IMR-90 (cell line): ENCODE data around the gene AVPR2. TPM values are rescaled to one million over a fixed set of nuclear protein-coding genes. Genes with fewer than 3 reads are reported as not detected.

ENCODE experiments used
- ATAC-seq: fragments of 200-7000 bp; cut with Tn5 transposase; 2 replicates; pipeline ENCODE4 v1.9.1; 2020; ENCODE audit warnings: low read depth, mild to moderate bottlenecking, moderate library complexity
- BruUV-seq: library from RNA; stranded (reverse); fragments of 400-500 nt; replicated peaks from 2 replicates; lab custom pipeline; 2021; lab: Mats Ljungman, UMichigan
- CTCF ChIA-PET: fragments of 300-600 bp; formaldehyde crosslinking; extraction: SDS; loops from one replicate; lab custom pipeline; 2021; ENCODE audit warnings: antibody characterized with exemption; lab: Yijun Ruan, JAX
- POLR2A ChIA-PET: fragments of 300-600 bp; sonication (Branson Sonifier 250); formaldehyde crosslinking; loops from one replicate; lab custom pipeline; 2022; ENCODE audit warnings: antibody characterized with exemption; ENCODE audit not compliant: unreplicated experiment; lab: Charles Lee
- DNase-seq: peaks from one replicate; pipeline ENCODE4 v3.0.0; 2013
- H2AFZ ChIP-seq: replicated peaks from 2 replicates; pipeline ENCODE3; 2013; ENCODE audit warnings: low read length, mild to moderate bottlenecking; ENCODE audit not compliant: poor library complexity
- H2AK5ac ChIP-seq: 2 replicates; pipeline ENCODE4 v1.6.1; 2013; ENCODE audit warnings: low read depth, low read length, inconsistent platforms
- H2AK9ac ChIP-seq: replicated peaks from 2 replicates; pipeline ENCODE3; 2013; ENCODE audit warnings: mild to moderate bottlenecking, low read depth, low read length, moderate library complexity; ENCODE audit not compliant: poor library complexity
- H2BK120ac ChIP-seq: 2 replicates; pipeline ENCODE4 v1.6.1; 2013; ENCODE audit warnings: low read depth, low read length, inconsistent platforms
- H2BK15ac ChIP-seq: 3 replicates; pipeline ENCODE4 v1.6.1; 2013; ENCODE audit warnings: low read depth, low read length, inconsistent platforms
- H2BK20ac ChIP-seq: 2 replicates; pipeline ENCODE4 v1.6.1; 2013; ENCODE audit warnings: low read depth, mild to moderate bottlenecking, inconsistent platforms, low read length, moderate library complexity
- H2BK5ac ChIP-seq: 2 replicates; pipeline ENCODE4 v1.6.1; 2013; ENCODE audit warnings: mild to moderate bottlenecking, low read depth, low read length, inconsistent platforms; ENCODE audit not compliant: poor library complexity, severe bottlenecking
- H3K14ac ChIP-seq: replicated peaks from 2 replicates; pipeline ENCODE4 v1.6.1; 2013; ENCODE audit warnings: low read depth, low read length, inconsistent platforms
- H3K18ac ChIP-seq: 2 replicates; pipeline ENCODE4 v1.6.1; 2013; ENCODE audit warnings: low read depth, low read length, control low read depth
- H3K23ac ChIP-seq: 2 replicates; pipeline ENCODE4 v1.6.1; 2013; ENCODE audit warnings: low read depth, low read length, inconsistent platforms
- H3K27ac ChIP-seq: 2 replicates; pipeline ENCODE4 v1.5.1; 2013; ENCODE audit warnings: mild to moderate bottlenecking, control low read depth, low read length; ENCODE audit not compliant: insufficient read depth
- H3K27me3 ChIP-seq: 2 replicates; pipeline ENCODE4 v1.6.1; 2013; ENCODE audit warnings: low read length; ENCODE audit not compliant: control insufficient read depth, insufficient read depth
- H3K36me3 ChIP-seq: 2 replicates; pipeline ENCODE4 v1.6.1; 2013; ENCODE audit warnings: low read length, mixed read lengths; ENCODE audit not compliant: control insufficient read depth, insufficient read depth
- H3K4ac ChIP-seq: 2 replicates; pipeline ENCODE4 v1.6.1; 2013; ENCODE audit warnings: low read depth, low read length, inconsistent platforms
- H3K4me1 ChIP-seq: 2 replicates; pipeline ENCODE4 v1.6.1; 2013; ENCODE audit warnings: low read length, mixed read lengths; ENCODE audit not compliant: control insufficient read depth, insufficient read depth
- H3K4me2 ChIP-seq: 2 replicates; pipeline ENCODE4 v1.6.1; 2013; ENCODE audit warnings: low read depth, mild to moderate bottlenecking, control low read depth, low read length, moderate library complexity
- H3K4me3 ChIP-seq: 2 replicates; pipeline ENCODE4 v1.5.1; 2013; ENCODE audit warnings: low read depth, mild to moderate bottlenecking, control low read depth, low read length, moderate library complexity; ENCODE audit not compliant: insufficient read depth
- H3K56ac ChIP-seq: 2 replicates; pipeline ENCODE4 v1.6.1; 2013; ENCODE audit warnings: low read length, inconsistent platforms; ENCODE audit not compliant: insufficient read depth; ENCODE audit errors: extremely low read depth
- H3K79me1 ChIP-seq, 2 experiments: 2 replicates each; pipeline ENCODE4 v1.6.1; 2013; ENCODE audit warnings: low read length in 2 of 2, inconsistent platforms in 1 of 2, low read depth in 1 of 2
- H3K9ac ChIP-seq: 2 replicates; pipeline ENCODE4 v1.6.1; 2013; ENCODE audit warnings: low read depth, low read length, control low read depth
- H3K9me1 ChIP-seq: 2 replicates; pipeline ENCODE4 v1.6.1; 2013; ENCODE audit warnings: low read length, inconsistent platforms; ENCODE audit not compliant: insufficient read depth
- H3K9me3 ChIP-seq: 2 replicates; pipeline ENCODE4 v1.6.1; 2013; ENCODE audit warnings: low read length; ENCODE audit not compliant: control insufficient read depth, insufficient read depth
- H4K20me1 ChIP-seq: 2 replicates; pipeline ENCODE4 v1.6.1; 2013; ENCODE audit warnings: low read length, inconsistent platforms; ENCODE audit not compliant: insufficient read depth
- H4K5ac ChIP-seq: 2 replicates; pipeline ENCODE4 v1.6.1; 2013; ENCODE audit warnings: mild to moderate bottlenecking, low read depth, low read length, control low read depth
- H4K8ac ChIP-seq, 2 experiments: 2 replicates each; pipeline ENCODE4 v1.6.1; 2013; ENCODE audit warnings: low read depth in 2 of 2, low read length in 2 of 2, control low read depth in 1 of 2, inconsistent platforms in 1 of 2
- H4K91ac ChIP-seq: 2 replicates; pipeline ENCODE4 v1.6.1; 2013; ENCODE audit warnings: low read depth, low read length, inconsistent platforms; ENCODE audit not compliant: insufficient read depth
- BHLHE40 ChIP-seq: fragments of 150-350 bp; IDR thresholded peaks from 2 replicates; pipeline ENCODE4 v1.6.1; 2016; ENCODE audit warnings: mild to moderate bottlenecking, low read depth, low read length
- CEBPB ChIP-seq: IDR thresholded peaks from 2 replicates; pipeline ENCODE4 v1.6.1; 2012; ENCODE audit warnings: low read depth, low read length, improper control_type of control experiment
- CHD1 ChIP-seq: IDR thresholded peaks from 2 replicates; pipeline ENCODE4 v1.6.1; 2012; ENCODE audit warnings: low read depth, low read length, improper control_type of control experiment
- CTCF ChIP-seq: conservative IDR thresholded peaks from 2 replicates; pipeline ENCODE4 v1.5.1; 2012; ENCODE audit warnings: mild to moderate bottlenecking, low read depth, low read length, improper control_type of control experiment
- ELK1 ChIP-seq: fragments of 150-350 bp; IDR thresholded peaks from 2 replicates; pipeline ENCODE4 v1.6.1; 2016; ENCODE audit warnings: low read depth, mild to moderate bottlenecking, low read length, moderate library complexity, borderline replicate concordance
- FOS ChIP-seq: fragments of 150-350 bp; IDR thresholded peaks from 2 replicates; pipeline ENCODE4 v1.6.1; 2016; ENCODE audit warnings: low read depth, low read length
- MAFK ChIP-seq: IDR thresholded peaks from 2 replicates; pipeline ENCODE4 v1.6.1; 2012; ENCODE audit warnings: low read depth, low read length, improper control_type of control experiment
- MAZ ChIP-seq: IDR thresholded peaks from 2 replicates; pipeline ENCODE4 v1.6.1; 2012; ENCODE audit warnings: low read depth, mild to moderate bottlenecking, low read length, improper control_type of control experiment, moderate library complexity, borderline replicate concordance
- MXI1 ChIP-seq: IDR thresholded peaks from 2 replicates; pipeline ENCODE4 v1.6.1; 2012; ENCODE audit warnings: low read depth, mild to moderate bottlenecking, low read length, moderate library complexity, borderline replicate concordance
- NFE2L2 ChIP-seq: fragments of 150-350 bp; IDR thresholded peaks from 2 replicates; pipeline ENCODE4 v1.6.1; 2016; ENCODE audit warnings: low read depth, mild to moderate bottlenecking, low read length
- POLR2A ChIP-seq: IDR thresholded peaks from 2 replicates; pipeline ENCODE4 v1.6.1; 2012; ENCODE audit warnings: mild to moderate bottlenecking, low read depth, low read length
- RAD21 ChIP-seq: IDR thresholded peaks from 2 replicates; pipeline ENCODE4 v1.6.1; 2012; ENCODE audit warnings: low read length, improper control_type of control experiment
- RCOR1 ChIP-seq: IDR thresholded peaks from 2 replicates; pipeline ENCODE4 v1.6.1; 2012; ENCODE audit warnings: mild to moderate bottlenecking, low read length, improper control_type of control experiment; ENCODE audit not compliant: insufficient replicate concordance
- RFX5 ChIP-seq: IDR thresholded peaks from 2 replicates; pipeline ENCODE4 v1.8.0; 2012; ENCODE audit warnings: low read depth, mild to moderate bottlenecking, low read length, moderate library complexity
- SMC3 ChIP-seq: fragments of 150-350 bp; IDR thresholded peaks from 2 replicates; pipeline ENCODE4 v1.6.1; 2016; ENCODE audit warnings: low read depth, mild to moderate bottlenecking, antibody characterized with exemption, low read length, moderate library complexity
- USF2 ChIP-seq: fragments of 150-350 bp; IDR thresholded peaks from 2 replicates; pipeline ENCODE4 v1.6.1; 2017; ENCODE audit warnings: mild to moderate bottlenecking, antibody characterized with exemption, low read length, low read depth
- WGBS, 2 experiments: methylation state at CpG; one replicate each; pipeline versions ENCODE4 v1.1.5 to v1.1.7; 2013; ENCODE audit warnings: missing lambda C conversion rate in 2 of 2; ENCODE audit not compliant: insufficient read length in 1 of 2; ENCODE audit errors: extremely low coverage in 2 of 2; 5-methylcytosine and 5-hydroxymethylcytosine counted together
- dilution Hi-C: fragments of 300-500 bp; cut with HindIII; formaldehyde crosslinking; loops from one replicate; pipeline ENCODE4 v1.14.3; 2018; ENCODE audit warnings: low sequenced_read_pairs; ENCODE audit not compliant: unreplicated experiment
- in situ Hi-C: fragments of 300-500 bp; cut with MboI; formaldehyde crosslinking; loops from 3 replicates; pipeline ENCODE4 v1.14.3; 2019; ENCODE audit warnings: low sequenced_read_pairs, inconsistent platforms, mixed read lengths
- intact Hi-C: fragments of 100-400 bp; cut with micrococcal nuclease; formaldehyde crosslinking; loops from 2 replicates; pipeline ENCODE4 v1.10.0; 2022
- polyA plus RNA-seq, 3 experiments: library from polyadenylated mRNA; depleted of rRNA; stranded (reverse); fragments of >200 nt; gene quantifications; 2 replicates each; pipeline ENCODE4 v1.2.3, GENCODE V29; 2012; ENCODE audit warnings: low replicate concordance in 1 of 3
- total RNA-seq: library from RNA; depleted of rRNA; stranded (reverse); fragments of >200 nt; gene quantifications from 2 replicates; pipeline ENCODE4 v1.2.3, GENCODE V29; 2012

The AVPR2 gene
- total and polyA plus RNA-seq, 2 of the 4 experiments (the other 2 are of a cell fraction), result not detected

- no peaks in the 10 kb centered on the region; the same call in 1 of the 2 replicates for H3K4me1 ChIP-seq
- no TSS peak for BruUV-seq
- WGBS, 2 experiments, result 82% methylated on average over 8 of the region's 13 CpGs; no CpG with 5 or more reads in 1 of the 2 experiments
- H4K91ac ChIP-seq, result no peak overlapping the region
- H3K9me3 ChIP-seq, result no peaks in the 10 kb centered on the region
- no peak overlapping the region for H2AK5ac ChIP-seq
- in situ Hi-C loops, result loop anchor here (5.0 to 25.0 kb wide), 2 partner anchors 122 to 957 kb away; no protein-coding TSS in a partner anchor
- peaks cover 17% of the 10 kb centered on the region; the same call in 1 of the 2 replicates for H3K27me3 ChIP-seq
- no peak overlapping the region for H4K8ac ChIP-seq
- H3K4me2 ChIP-seq, result no peak overlapping the region
- H2BK15ac ChIP-seq, result no peak overlapping the region
- no peak overlapping the region for H3K56ac ChIP-seq
- H3K18ac ChIP-seq, result no peak overlapping the region
- H3K4ac ChIP-seq, result no peak overlapping the region
- no peak overlapping the region for H2BK20ac ChIP-seq
- no peak overlapping the region for H3K9ac ChIP-seq
- no peak overlapping the region for H3K27ac ChIP-seq
- intact Hi-C loops, result no loop called here
- H4K5ac ChIP-seq, result no peak overlapping the region
- no peak overlapping the region for H3K23ac ChIP-seq
- no peak overlapping the region for H3K4me3 ChIP-seq
- no peak overlapping the region for H2BK120ac ChIP-seq
- ATAC-seq (no peak), DNase-seq (no peak)
- H4K20me1 ChIP-seq, result no peaks in the 10 kb centered on the region
- POLR2A ChIA-PET, result no interaction called here
- no peaks in the 10 kb centered on the region for H3K9me1 ChIP-seq
- H2AK9ac ChIP-seq, result no peak overlapping the region
- no peaks in the 10 kb centered on the region for H3K36me3 ChIP-seq
- peak overlapping the region; percentile 23 for H2AFZ ChIP-seq
- TF ChIP-seq POLR2A (no peak), NFE2L2 (no peak), CEBPB (no peak), SMC3 (no peak), BHLHE40 (no peak), CHD1 (no peak), FOS (no peak), ELK1 (no peak), CTCF (no peak), MAZ (no peak), MAFK (no peak), RCOR1 (no peak), RFX5 (no peak), USF2 (no peak), MXI1 (no peak), RAD21 (no peak)
- no peak overlapping the region for H3K14ac ChIP-seq
- CTCF ChIA-PET, result no interaction called here
- H2BK5ac ChIP-seq, result no peak overlapping the region
- dilution Hi-C loops, result no loop called here
- H3K79me1 ChIP-seq, result no peaks in the 10 kb centered on the region
Observed at GRCh38 chrX:153919281-153919680, 14.8 kb downstream of the AVPR2 start.
